Stimulated activated CD8-positive, alpha-beta memory T cell treated with anti-CD3 and anti-CD28 coated beads, Interleukin-7, amount 100 ng/mL, for 1 hour (primary cell): ENCODE results near the gene PIANP.

Experiments used
- DNase-seq, 2 donors: peaks; one replicate each; pipeline ENCODE4 v3.0.0-alpha.2; 2020; ENCODE audit warnings: low read depth in 2 of 2

PIANP gene

GRCh38 chr12:6672143-6672542 is 28.5 kb downstream of the PIANP start:
- DNase-seq = no peak

GRCh38 chr12:6667559-6668210 is 32.9 kb downstream of the PIANP start:
- DNase-seq = no peak

- no peak for DNase-seq
These were observed 34.4 kb downstream of the PIANP start for GRCh38 chr12:6666211-6666610.

GRCh38 chr12:6664902-6665301 is 35.7 kb downstream of the PIANP start:
- no peak for DNase-seq

- DNase-seq = peak; percentile 89 to 92
These were observed 37.5 kb downstream of the PIANP start, which contains the start of gene ING4 for GRCh38 chr12:6662906-6663742. ING4 (minus strand) TSS chr12:6663119; CDS start chr12:6663101, 18 bp downstream.

- DNase-seq = no peak
These were observed 38.1 kb downstream of the PIANP start for GRCh38 chr12:6662602-6662905.

- no peak for DNase-seq
These were observed 46.6 kb downstream of the PIANP start for GRCh38 chr12:6653987-6654386.

- DNase-seq = no peak
These were observed 47.3 kb downstream of the PIANP start for GRCh38 chr12:6653342-6653741.

GRCh38 chr12:6652391-6652790 is 48.2 kb downstream of the PIANP start:
- DNase-seq = no peak

GRCh38 chr12:6650832-6651231 is 49.8 kb downstream of the PIANP start:
- no peak for DNase-seq

GRCh38 chr12:6647083-6647604 is 53.5 kb downstream of the PIANP start, which contains the start of gene ACRBP:
ACRBP (minus strand) TSS chr12:6647432; CDS start chr12:6647366, 66 bp downstream.
- no peak for DNase-seq

GRCh38 chr12:6646276-6647082 is 54.1 kb downstream of the PIANP start:
- DNase-seq = no peak

- no peak for DNase-seq
These were observed 55.7 kb downstream of the PIANP start for GRCh38 chr12:6644903-6645302.

- no peak for DNase-seq
These were observed 56.4 kb downstream of the PIANP start for GRCh38 chr12:6644257-6644596.
